IPS-11a (cell line): ENCODE measurements around the gene GHRHR.

ENCODE experiments used
- H3K4me3 ChIP-seq: one replicate; pipeline ENCODE4 v1.5.1; 2013; ENCODE audit warnings: low read depth, low read length, control low read depth

The GHRHR gene

GRCh38 chr7:31002256-31002655, 38.5 kb downstream of the GHRHR start:
- H3K4me3 ChIP-seq, result no peak overlapping the region

GRCh38 chr7:31003097-31003496, 39.3 kb downstream of the GHRHR start:
- H3K4me3 ChIP-seq, result no peak overlapping the region

- H3K4me3 ChIP-seq, result no peak overlapping the region
Observed at GRCh38 chr7:31003721-31004120, 40.0 kb downstream of the GHRHR start.

- H3K4me3 ChIP-seq, result no peak overlapping the region
Observed at GRCh38 chr7:31004393-31004792, 40.6 kb downstream of the GHRHR start.

GRCh38 chr7:31006857-31007256, 43.1 kb downstream of the GHRHR start:
- no peak overlapping the region for H3K4me3 ChIP-seq

- no peak overlapping the region for H3K4me3 ChIP-seq
Observed at GRCh38 chr7:31007634-31008033, 43.9 kb downstream of the GHRHR start.

GRCh38 chr7:31014826-31015225, 51.1 kb downstream of the GHRHR start:
- H3K4me3 ChIP-seq, result no peak overlapping the region

GRCh38 chr7:31017032-31017675, 53.4 kb downstream of the GHRHR start:
- H3K4me3 ChIP-seq, result no peak overlapping the region

- H3K4me3 ChIP-seq, result no peak overlapping the region
Observed at GRCh38 chr7:31017721-31018120, 54.0 kb downstream of the GHRHR start.

GRCh38 chr7:31019509-31019908, 55.8 kb downstream of the GHRHR start:
- no peak overlapping the region for H3K4me3 ChIP-seq

- H3K4me3 ChIP-seq, result no peak overlapping the region
Observed at GRCh38 chr7:31020161-31020560, 56.4 kb downstream of the GHRHR start.

- H3K4me3 ChIP-seq, result no peak overlapping the region
Observed at GRCh38 chr7:31020652-31021051, 56.9 kb downstream of the GHRHR start.

- H3K4me3 ChIP-seq, result no peak overlapping the region
Observed at GRCh38 chr7:31022117-31022516, 58.4 kb downstream of the GHRHR start.

GRCh38 chr7:31022726-31023125, 59.0 kb downstream of the GHRHR start:
- no peak overlapping the region for H3K4me3 ChIP-seq

- H3K4me3 ChIP-seq, result no peak overlapping the region
Observed at GRCh38 chr7:31023877-31024276, 60.1 kb downstream of the GHRHR start.

- no peak overlapping the region for H3K4me3 ChIP-seq
Observed at GRCh38 chr7:31027161-31027965, 63.6 kb downstream of the GHRHR start.

- no peak overlapping the region for H3K4me3 ChIP-seq
Observed at GRCh38 chr7:31028006-31028405, 64.3 kb downstream of the GHRHR start.

- H3K4me3 ChIP-seq, result no peak overlapping the region
Observed at GRCh38 chr7:31028417-31028992, 64.8 kb downstream of the GHRHR start.
